Fibroblast of skin of right biceps (primary cell): ENCODE results near the gene SPR.

Experiments used
- DNase-seq: peaks from one replicate; pipeline ENCODE4 v3.0.0-alpha.2; 2013

SPR gene

DNA sequence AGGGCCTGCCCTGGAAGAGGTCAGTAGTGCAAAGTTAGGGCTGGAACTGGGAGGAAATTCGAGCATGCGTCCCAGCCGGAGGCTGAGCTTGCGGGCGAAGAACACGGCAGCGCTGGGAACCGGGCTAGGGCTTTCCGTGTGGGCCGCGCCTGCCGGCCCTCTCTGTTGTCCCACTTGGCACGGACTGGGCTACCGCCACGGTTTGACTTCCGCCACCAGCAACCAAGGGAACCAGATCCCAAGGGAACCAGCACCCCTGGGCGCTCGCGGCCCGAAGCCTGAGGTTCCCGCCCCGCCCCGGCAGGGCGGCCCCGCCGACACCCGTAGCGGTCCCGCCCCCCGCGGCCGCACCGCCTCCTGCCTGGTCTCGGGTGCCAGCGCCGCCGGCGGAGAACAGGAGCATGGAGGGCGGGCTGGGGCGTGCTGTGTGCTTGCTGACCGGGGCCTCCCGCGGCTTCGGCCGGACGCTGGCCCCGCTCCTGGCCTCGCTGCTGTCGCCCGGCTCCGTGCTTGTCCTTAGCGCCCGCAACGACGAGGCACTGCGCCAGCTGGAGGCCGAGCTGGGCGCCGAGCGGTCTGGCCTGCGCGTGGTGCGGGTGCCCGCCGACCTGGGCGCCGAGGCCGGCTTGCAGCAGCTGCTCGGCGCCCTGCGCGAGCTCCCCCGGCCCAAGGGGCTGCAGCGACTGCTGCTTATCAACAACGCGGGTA is at the start of gene SPR:
TSS of gene SPR (plus strand) at position 377 of the 708 bp plus-strand sequence. CDS start at position 402, 25 bp downstream.
- DNase-seq = peak; percentile 58

DNA sequence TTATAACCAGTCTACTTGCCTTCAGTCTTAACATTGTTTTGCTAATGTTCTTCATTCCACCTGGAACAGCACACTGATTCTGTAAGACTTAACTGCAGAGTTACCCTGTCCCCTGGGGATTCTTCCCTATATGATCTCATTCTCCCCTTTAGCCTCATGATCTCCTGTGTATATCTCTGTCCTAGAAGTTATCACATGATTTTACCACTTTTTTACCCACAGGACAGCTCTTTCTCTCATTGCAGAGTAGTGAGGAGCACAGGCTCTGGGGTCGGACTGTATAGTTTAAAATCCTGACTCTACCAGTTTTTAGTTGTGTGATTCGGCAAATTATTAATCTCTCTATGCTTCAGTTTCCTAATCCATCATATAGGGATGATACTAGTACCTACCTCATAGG is 47.1 kb upstream of the SPR start:
- no peak for DNase-seq

DNA sequence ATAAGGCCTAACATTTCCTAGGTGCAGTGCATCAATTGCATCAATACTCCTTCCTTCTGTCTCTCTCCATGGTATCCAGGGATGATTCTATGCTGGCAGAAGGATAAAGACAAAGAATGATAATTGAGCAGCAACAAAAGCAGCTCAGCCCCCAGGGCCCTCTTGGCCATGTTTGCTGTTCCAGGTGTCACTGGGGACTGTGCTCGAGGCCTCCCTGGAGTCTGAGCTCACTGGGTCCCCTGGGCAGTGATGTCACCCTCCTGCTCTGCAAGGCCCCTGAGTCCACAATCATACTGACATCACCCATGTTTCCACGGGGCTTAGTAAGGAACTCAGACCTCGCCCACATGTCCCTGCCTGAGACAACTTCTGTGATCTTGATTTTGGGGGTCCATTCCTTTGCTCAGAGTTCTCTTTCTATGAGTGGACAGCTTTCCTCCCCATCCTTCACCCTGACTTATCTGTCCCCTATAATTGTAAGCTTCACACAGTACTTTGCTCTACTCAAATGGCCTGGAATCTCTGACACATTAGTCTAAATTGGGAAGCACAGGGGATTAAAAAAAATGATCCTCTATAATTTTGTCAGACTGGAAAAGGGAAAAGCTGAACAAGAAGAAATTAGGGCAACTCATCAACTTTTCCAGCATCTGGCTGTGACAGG is 45.6 kb upstream of the SPR start:
- DNase-seq = no peak

DNA sequence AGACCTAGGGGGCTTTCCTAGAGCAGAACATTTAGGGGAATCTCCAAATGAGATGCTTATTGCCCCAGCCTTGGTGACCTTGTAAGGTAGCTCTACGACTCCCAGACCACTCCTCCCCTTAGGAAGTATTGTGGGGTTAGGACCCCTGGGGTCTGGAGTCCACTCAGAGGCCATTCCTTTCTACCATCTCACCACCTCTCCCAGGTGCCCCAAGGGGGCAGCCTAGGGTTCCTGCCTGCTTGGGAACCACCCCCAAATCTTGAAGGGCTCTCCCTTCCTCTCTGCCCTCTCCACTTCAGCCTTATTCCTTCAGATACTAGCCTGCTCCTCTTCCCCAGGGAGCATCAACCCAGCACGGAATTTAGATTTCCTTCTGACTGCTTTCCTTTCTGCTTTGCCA is 43.9 kb upstream of the SPR start:
- DNase-seq = no peak

DNA sequence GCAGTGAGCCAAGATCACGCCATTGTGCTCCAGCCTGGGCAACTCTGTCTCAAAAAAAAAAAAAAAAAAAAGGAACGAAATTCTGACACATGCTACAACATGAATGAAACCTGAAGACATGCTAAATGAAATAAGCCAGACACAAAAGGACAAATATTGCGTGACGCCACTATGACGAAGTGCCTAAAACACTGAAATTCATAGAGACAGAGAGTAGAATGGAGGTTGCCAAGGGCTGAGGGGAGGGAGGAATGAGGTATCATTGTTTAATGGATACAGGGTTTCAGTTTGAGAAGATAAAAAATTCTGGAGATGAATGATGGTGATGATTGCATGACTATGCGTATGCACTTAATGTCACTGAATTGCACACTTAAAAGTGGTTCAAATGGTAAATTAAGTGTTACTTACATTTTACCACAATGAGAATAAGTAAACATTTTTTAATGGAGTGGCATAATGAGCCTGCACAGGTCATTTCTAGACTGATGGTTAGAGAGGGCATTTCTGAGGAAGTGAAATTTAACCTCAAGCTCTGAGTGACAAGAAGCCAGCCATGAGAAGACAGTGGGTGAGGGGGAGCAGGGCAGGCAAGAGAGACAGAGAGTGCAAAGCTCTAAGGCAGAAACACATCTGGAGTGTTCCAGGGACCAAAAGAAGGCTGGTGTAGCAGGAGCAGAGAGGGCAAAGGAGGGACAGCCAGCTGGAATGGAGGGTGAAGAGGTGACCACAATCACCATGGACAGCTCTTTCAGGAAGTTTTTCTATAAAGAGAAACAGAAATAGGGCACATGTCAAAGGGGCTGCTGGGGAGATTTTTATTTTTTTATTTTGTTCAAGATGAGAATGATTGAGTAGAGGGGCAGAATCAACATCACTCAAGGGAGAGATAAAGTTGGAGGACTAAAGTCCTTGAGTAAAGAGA is 40.8 kb upstream of the SPR start:
- no peak for DNase-seq

DNA sequence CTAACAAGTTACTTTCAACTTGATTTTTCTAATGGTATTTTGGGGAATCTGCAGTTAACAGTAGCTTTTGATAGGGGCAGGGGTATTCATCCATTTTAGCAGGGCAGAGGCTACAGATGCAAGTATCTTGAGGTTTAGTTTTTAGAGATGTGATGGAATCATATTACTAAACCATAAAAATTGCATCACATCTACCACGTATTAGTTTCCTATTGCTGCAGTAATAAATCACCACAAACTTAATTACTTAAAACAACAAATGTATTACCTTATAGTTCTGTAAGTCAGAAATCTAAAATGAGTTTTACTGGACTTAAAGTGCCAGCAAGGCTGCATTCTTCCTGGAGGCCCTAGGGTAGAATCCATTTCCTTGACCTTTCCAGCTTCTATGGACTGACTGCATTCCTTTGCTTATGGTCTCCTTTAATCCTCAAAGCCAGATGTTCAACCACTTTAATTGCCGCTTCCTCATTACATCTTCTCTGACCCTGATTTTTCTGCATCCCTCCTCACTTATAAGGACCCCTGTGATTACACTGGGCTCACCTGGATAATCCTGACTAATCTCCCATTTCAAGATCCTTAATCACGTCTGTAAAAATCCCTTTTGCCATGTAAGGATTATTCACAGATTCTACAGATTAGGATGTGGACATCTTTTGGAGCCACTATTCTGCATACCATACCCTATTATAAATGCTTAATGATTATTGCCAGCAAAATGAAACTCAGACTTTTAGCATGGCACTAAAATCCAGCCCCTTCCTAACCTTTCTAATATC is 39.5 kb upstream of the SPR start:
- no peak for DNase-seq

DNA sequence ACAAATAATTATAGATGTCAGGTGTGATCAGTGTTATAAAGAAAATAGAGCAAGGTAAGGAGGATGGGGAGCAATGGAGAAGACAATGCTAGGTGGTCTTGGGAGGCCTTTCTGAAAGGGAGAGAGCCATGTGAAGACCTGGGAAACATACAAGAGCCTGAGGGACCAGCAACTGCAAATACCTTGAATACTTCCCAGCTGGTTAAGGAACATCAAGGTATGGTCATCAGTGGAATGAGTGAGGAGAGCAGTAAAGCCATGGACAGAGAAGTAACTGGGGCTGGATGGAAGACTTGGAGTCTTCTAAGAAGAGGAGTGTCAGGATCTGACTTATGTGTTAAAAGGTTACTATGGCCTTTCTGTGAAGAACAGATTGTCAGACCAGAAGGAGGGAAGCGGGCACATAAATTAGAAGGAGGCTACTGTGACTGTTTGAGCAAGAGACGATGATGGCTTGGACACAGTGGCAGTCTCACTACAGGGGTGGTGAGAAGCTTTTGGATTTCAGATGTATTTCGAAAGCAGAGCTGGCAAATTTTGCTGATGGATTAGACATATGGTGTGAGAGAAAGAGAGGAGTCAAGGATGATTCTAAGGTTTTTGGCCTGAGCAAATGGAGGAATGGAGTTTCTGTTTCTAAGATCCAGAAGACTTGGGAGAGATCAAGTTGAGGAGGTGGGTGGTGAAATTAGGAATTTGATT is 38.6 kb upstream of the SPR start:
- DNase-seq = no peak

DNA sequence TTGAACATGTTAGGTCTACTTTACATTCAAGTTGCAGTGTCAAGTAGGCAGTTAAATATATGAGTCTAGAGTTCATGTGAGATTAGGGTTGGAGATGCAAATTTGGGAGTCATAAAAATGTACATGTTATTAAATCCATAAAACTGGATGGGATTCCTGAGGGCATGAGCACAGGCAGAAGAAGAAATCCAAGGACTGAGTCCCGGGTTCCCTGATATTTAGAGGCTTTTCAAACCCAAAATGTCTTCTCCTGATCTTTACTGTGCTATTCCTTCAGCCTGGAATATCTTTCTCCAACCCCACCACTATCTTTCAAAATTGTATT is 38.1 kb upstream of the SPR start:
- no peak for DNase-seq

DNA sequence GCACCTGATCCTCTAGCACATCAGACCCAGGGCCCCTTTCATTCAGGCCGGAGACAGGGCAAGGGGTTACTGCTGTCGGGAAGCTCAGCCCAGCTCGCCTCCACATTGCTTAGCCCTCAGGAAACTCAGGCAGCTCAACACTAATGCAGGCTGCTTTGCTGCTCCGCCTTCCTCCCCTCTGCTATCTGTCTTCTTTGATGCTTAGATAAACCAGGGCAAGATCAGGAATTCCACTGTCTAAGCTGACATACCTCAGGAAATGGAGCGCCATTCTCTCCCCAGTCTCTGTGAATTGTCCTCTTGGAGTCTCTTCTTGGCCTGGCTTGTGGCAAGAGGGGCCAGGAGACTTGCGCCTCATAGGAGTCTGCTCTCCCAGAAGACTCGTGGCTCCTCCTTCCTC is 35.9 kb upstream of the SPR start:
- DNase-seq = no peak

DNA sequence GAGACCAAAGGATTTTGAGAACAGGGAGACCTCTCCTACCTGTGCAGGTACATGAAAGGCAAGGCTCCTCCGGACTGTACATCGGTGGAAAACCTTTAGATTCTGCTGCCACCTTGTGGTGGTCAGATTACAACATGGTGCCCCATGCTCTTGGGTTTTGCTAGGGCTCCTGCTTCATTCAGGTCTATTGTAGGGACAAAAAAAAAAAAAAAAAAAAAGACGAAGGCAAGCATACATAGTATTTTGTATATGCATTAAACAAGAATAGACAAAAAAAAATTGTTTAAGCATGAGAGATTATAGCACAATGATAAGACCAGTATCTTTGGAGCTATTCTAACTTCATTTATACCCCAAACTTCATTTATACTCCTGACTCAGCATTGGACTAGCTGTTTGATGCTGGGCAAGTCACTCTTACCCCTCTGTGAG is 27.4 kb upstream of the SPR start:
- peak; percentile 30 for DNase-seq

DNA sequence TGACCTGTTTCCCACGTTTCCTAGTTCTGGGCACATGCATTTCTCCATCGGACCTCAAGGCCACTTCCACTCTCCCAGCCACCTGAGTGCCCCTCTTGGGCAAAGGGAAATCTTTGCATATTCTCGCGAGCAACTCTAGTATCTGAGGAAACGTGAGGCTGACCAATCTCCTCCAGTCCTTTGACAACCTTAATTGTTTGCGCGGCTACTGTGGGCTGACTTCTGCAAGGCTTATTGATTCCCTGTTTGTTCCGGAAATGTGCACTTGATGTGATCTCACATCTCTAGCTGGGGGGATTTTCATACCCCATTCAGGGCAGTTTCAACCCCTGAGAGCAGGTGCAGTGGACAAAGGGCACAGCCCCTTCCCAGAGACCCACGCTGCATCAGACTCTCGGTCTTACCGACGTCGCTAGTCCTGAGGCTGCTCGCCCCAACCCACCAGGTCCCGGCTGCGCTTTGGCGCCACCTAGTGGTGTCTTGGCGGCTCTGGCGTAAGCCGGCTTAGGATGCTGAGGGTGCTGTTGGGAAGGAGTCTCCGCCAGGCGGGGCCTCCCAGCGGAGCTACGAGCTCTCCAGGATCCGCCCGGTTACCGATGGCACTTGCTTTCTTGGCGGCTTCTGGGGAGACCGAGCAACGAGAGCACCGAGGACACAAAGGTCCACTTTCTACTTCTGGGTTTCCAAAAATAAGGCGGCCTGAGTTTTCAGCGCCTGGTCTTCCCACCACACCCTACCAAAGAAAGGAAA is 24.8 kb upstream of the SPR start:
- peak; percentile 82 for DNase-seq

DNA sequence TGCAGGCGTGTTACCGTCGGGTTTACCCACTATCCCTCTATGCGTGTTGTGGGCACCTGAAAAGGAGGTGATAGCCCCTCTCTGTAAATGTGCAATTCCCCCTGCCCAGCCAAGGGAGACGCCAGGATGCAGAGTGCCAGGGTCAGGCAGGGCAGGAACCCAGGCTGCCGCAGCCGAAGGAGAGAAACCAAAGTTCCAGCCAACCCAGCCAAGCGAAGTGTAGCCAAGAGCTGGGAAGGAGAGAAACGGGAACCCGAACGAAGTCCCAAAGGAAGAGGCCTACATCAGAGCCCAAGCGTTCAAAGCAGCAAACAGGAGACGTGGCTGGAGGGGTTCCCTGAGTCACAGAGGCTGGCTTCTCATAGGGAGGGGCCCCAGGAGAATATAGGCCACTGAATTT is 24.2 kb upstream of the SPR start:
- DNase-seq = no peak

DNA sequence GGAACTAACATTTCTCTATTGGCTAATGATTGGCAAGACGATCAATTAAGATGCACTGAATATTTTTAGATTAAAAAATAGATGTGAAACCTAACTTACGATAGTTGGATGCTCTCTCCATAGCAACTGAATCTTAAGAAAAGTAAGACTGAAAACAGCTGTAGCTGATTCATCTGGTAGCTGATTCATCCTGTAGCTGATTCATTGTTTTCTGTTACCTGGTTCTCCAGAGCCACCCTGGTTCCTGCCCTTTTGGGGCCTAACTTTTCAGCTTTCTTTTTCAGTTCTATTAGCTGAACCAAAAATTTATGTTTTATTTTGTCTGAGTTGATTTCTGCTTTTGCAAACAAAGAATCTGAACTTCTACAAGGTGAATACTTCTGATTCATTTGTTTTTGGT is 22.7 kb upstream of the SPR start:
- peak; percentile 53 for DNase-seq

DNA sequence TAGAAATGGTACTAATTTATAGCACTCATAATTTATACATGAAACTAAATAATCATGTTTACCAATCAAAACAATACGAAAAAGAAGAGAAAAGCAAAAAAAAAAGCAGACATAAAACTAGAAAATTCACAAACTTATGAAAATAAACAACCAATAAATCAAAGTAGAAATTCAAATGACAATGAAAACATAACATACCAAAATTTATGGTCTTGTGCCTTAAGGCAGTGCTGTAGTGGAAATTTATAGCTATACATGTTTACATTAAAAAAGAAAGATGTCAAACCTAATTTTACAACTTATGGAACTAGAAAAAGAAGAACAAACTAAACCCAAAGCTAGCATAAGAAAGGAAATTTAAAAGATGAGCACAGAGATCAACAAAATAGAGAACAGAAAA is 16.1 kb upstream of the SPR start:
- no peak for DNase-seq

DNA sequence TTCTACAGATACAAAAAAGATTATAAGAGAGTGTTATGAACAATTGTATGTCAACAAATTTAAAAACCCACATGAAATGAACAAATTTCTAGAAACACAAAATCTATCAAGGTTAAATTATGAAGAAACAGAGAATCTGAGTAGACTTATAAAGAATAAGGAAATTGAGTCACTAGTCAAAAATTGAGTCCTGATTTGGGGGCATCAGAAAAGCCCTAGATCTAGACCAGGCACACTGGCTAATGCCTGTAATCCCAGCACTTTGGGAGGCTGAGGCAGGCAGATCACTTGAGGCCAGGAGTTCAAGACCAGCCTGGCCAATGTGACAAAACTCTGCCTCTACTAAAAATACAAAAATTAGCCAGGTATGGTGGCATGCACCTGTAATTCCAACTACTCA is 15.3 kb upstream of the SPR start:
- no peak for DNase-seq

DNA sequence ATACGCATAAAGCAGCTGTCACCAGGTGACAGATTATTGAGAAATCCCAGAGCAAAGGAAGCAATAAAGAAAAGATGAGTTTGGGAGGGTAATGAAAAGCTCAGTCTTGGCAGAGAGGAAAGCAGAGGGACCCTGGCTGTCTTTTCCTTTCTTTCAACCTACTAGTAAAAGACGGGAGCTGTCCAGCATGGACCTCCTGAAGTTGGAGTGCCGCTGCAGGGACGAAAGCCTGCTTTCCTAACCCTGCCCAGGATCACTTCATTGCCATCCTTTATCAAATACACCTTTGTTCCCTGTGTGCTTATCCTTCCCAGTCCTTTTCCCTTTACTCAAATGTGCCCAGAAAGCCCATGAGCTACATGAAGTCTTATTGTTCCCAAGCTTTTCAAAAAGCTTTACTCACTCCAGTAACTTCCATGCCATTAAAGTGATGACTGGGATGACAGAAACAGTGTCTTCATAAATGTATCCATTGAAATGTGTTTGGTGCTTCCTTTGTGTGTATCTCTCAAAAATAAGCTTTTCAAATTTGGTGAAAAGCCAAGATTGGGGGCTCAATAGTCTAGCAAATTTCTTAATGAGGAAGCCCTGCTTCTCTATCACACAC is 3.7 kb upstream of the SPR start:
- peak; percentile 41 for DNase-seq

DNA sequence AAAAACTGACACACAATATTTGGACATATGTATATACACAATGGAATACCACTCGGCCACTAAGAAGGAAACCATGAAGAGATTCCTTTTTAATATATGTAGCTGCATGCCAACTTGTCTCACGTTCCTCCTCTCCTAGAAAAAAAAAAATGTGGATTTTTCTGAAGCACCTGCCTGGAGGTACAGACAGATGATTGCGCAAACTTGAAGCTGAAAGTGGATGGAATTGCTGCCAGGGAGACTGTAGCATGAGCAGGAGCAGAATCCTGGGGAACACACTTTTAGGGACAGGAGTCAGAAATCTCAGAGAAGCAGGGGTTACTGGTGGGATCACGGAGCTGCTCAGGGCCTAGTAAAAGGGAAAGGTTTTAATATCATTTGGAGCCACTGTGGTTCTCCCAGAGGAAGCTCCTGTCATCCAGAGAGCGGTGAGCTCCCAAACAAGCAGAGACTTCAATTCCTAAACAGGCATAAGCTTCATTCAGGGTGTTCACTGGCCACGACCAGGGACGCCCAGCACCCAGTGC is 640 bp upstream of the SPR start:
- DNase-seq = no peak

DNA sequence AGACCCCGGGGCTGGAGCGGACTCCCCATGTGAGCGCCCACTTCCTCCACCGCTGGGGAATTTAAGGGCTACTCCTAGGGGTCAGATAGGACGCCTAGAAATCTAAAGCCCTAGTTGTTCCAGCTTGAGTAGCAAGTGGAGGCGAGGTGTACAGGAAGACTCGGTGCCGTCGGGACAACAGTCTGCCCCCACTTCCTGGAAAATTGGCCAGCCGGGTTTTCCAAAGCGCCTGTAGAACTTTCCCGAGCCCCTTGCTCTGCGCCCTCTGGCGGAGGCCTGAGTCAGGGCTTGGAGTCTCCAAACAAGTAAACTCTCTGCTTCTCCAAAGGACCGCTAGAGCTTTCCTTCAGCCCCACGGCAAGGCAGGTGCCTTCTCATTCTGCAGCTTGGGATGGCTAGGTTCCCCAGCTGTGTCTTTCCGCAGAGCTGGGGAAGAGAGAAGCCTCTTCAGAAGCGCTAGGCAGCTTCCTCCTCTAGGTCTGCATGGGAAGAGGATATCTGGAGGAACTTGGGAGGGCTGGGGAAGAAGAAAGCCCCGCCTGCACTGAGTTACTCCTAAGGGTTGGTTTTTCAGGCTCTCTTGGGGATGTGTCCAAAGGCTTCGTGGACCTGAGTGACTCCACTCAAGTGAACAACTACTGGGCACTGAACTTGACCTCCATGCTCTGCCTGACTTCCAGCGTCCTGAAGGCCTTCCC is 681 bp downstream of the SPR start:
- DNase-seq = peak; percentile 85

DNA sequence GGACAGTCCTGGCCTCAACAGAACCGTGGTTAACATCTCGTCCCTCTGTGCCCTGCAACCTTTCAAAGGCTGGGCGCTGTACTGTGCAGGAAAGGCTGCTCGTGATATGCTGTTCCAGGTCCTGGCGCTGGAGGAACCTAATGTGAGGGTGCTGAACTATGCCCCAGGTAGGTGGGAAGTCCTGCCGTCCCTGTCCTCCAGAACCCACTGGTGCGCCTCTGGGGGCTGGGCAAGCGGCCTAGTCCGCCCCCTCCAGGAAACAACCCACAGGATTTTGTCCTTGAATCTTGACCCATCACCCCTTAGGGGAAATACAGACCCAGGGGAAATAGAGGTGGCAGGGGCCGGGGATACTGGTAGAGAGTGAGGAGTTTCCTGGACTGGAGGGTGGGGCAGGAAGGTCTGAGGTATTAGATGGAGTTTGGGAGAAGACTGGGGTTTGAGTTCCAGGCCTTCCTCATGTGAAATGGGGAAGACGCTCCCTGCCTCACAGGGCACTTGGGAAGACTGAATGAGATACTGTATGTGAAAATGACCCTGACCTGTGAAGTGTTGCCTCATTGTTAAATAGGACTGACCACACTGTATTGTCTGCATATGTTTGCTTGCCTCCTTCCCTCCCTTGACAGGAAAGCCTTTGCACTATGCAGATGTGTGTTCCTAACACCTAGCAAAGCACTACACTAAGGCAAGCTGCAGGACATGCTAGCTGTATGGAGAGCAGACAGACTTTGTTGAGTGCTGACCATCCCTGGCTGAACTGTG is 1.4 kb downstream of the SPR start:
- no peak for DNase-seq
